Measurements from ENCODE around the gene IL12RB1.

IL12RB1 gene

GRCh38 chr19:18063463-18063862 is 23.3 kb downstream of the IL12RB1 start:
- H3K4me3 ChIP-seq (ENCODE audit: low read depth, low read length) = no peak overlapping the region
- in situ Hi-C loops (cut with HindIII; ENCODE audit: low sequenced_read_pairs) = no loop called here
- DNase-seq (ENCODE audit: low read depth) = no peak
- no peak for TF ChIP-seq CTCF (IDR thresholded peaks at IDR 0.05; ENCODE audit: low read depth, low read length, missing control alignments)

DNA sequence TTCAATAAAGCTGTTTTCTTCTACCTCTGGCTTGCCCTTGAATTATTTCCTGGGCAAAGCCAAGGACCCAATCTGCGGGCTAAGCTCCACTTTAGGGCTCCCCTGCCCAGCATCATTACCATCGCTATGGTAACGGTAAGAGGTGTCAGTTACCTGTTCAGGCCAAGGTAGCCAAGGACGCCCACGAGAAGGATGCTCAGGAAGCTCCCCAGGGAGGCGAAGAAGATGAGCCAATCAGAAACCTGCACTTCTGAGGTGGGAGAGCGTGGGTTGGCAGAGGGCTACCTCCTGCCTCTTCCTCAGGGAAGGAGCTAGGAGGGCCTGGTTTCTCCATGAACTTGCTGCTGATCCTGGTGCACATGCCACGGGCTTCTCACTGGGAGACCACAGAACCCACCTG is 24.7 kb downstream of the IL12RB1 start:
- no peak for TF ChIP-seq CTCF (IDR thresholded peaks at IDR 0.05; ENCODE audit: low read depth, low read length, missing control alignments)
- no peak for DNase-seq (ENCODE audit: low read depth)
- no peak overlapping the region for H3K4me3 ChIP-seq (ENCODE audit: low read depth, low read length)
- in situ Hi-C loops (cut with HindIII; ENCODE audit: low sequenced_read_pairs) = no loop called here

DNA sequence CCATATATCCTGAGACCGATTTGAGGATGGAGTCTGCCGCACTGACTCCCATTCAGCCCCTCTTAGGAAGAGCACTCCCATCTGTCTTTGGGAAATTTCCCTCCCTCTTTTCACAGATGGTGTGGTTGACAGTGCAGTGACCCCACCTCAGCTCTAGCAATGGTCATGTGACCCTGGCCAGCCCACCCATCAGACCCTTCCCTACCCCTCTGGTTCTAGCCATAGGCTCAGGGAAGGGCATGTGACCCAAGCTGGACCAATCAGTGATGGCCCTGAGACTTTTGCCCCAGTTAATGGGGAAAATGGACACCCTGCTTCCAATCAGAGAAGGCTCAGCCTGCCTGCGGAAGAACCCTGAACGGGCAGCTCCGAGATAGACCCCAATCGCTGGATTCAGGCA is 26.3 kb downstream of the IL12RB1 start:
- no peak for DNase-seq (ENCODE audit: low read depth)
- no peak overlapping the region for H3K4me3 ChIP-seq (ENCODE audit: low read depth, low read length)
- in situ Hi-C loops (cut with HindIII; ENCODE audit: low sequenced_read_pairs) = no loop called here
- no peak for TF ChIP-seq CTCF (IDR thresholded peaks at IDR 0.05; ENCODE audit: low read depth, low read length, missing control alignments)

GRCh38 chr19:18059902-18060301 is 26.8 kb downstream of the IL12RB1 start:
- H3K4me3 ChIP-seq (ENCODE audit: low read depth, low read length) = no peak overlapping the region
- in situ Hi-C loops (cut with HindIII; ENCODE audit: low sequenced_read_pairs) = no loop called here
- no peak for TF ChIP-seq CTCF (IDR thresholded peaks at IDR 0.05; ENCODE audit: low read depth, low read length, missing control alignments)
- DNase-seq (ENCODE audit: low read depth) = no peak

DNA sequence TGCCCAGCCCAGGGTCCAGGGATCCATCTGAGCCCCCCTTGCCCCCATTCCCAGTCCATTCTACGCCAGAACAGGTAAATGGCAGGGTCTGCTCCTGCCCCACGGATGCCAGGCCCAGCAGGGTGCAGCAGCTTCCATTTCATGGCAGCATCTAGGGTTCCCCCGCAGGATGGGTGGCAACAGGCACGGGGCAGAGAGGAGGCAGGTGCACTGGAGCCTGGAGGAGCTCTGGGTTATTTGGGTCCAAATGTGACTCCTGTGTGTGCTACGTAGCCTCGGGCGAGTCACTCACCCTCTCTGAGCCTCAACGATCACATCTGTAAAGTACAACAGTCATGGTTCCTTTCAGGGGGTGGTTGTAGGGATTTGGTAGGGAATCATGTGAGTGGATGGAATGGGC is 27.4 kb downstream of the IL12RB1 start:
- DNase-seq (ENCODE audit: low read depth) = no peak
- no peak for TF ChIP-seq CTCF (IDR thresholded peaks at IDR 0.05; ENCODE audit: low read depth, low read length, missing control alignments)
- in situ Hi-C loops (cut with HindIII; ENCODE audit: low sequenced_read_pairs) = no loop called here
- H3K4me3 ChIP-seq (ENCODE audit: low read depth, low read length) = no peak overlapping the region

DNA sequence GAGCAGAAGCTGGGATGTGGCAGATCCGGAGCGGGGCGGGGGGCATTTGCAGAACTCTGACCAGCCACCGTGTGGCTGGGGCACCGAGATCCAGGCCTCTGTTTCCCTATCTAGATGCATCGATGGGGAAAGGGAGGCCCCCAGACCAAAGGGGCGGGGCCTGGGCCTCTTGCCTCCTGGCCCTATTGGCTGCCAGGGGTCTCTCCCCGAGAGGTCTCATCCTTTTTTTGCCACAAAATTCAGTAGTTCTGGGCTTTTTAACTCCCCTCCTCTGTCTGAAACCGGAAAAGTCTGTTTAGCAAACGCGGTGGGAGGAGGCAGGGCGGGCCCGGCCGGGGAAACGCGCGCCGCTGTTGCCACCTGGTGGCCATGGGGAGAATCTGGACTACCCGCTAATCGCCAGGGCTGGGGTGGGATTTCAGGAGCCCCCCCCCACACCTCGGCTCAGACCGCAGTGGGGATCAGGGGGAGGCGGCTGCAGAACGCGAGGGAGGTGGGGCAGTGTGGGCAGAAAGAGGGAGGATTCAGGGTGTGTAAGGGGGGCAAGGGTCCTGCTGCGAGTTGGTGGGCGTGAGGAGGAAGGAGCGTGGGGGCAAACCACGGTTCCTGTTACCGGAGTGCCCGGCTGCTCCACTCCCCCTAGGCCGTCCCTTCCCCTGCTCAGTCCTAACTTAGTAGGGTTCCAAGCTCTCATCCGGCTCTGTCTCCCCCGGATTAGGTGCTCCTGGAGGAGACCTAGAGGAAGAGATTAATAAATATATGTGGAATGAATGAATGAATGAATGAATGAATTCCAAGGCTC is 28.3 kb downstream of the IL12RB1 start:
- peak overlapping the region; percentile 12 for H3K4me3 ChIP-seq (ENCODE audit: low read depth, low read length)
- peak; percentile 36 for DNase-seq (ENCODE audit: low read depth)
- in situ Hi-C loops (cut with HindIII; ENCODE audit: low sequenced_read_pairs) = no loop called here
- TF ChIP-seq CTCF (IDR thresholded peaks at IDR 0.05; ENCODE audit: low read depth, low read length, missing control alignments) = peak; percentile 77
